Heart left ventricle (tissue), 16 donors: ENCODE data around the gene DTWD2. TPM values are rescaled to one million over a fixed set of nuclear protein-coding genes. Genes with fewer than 3 reads are reported as not detected.
"Not testable (repeated sequence)": the region's sequence is repeated elsewhere in the genome, so short reads cannot be mapped to it uniquely, and the experiment has no call there.

Experiments
- ATAC-seq, 4 donors: fragments of 200-7000 bp; cut with Tn5 transposase; one replicate each; pipeline ENCODE4 v1.9.1; 2020 to 2022; ENCODE audit warnings: moderate library complexity in 4 of 4, mild to moderate bottlenecking in 3 of 4, moderate number of reproducible peaks in 1 of 4
- DNase-seq, 5 donors: peaks; one replicate each; pipeline ENCODE4 v3.0.0-alpha.2; 2020
- H3K27ac ChIP-seq, 12 donors: fragments of 200-600 bp; sonication (generic) in 4 of 12; one replicate each; pipeline versions ENCODE4 v1.5.0 to v1.8.0; 2016 to 2022; ENCODE audit warnings: mild to moderate bottlenecking in 2 of 12
- H3K27me3 ChIP-seq, 9 donors: fragments of 200-600 bp; sonication (generic) in 2 of 9; one replicate each; pipeline versions ENCODE4 v1.5.1 to v1.8.0; 2016 to 2022; ENCODE audit warnings: mild to moderate bottlenecking in 3 of 9
- H3K36me3 ChIP-seq, 9 donors: fragments of 200-600 bp; sonication (generic) in 2 of 9; one replicate each; pipeline versions ENCODE4 v1.5.0 to v1.8.0; 2018 to 2022; ENCODE audit warnings: mild to moderate bottlenecking in 2 of 9
- H3K4me1 ChIP-seq, 12 donors: fragments of 200-600 bp; sonication (generic) in 4 of 12; one replicate each; pipeline versions ENCODE4 v1.5.0 to v1.8.0; 2016 to 2022; ENCODE audit warnings: mild to moderate bottlenecking in 3 of 12
- H3K4me3 ChIP-seq, 12 donors: fragments of 200-600 bp; sonication (generic) in 4 of 12; one replicate each; pipeline versions ENCODE4 v1.5.0 to v1.8.0; 2017 to 2022; ENCODE audit warnings: mild to moderate bottlenecking in 9 of 12, moderate library complexity in 4 of 12
- H3K9me3 ChIP-seq, 12 donors: fragments of 200-600 bp; sonication (generic) in 4 of 12; one replicate each; pipeline versions ENCODE4 v1.5.0 to v1.8.0; 2016 to 2022; ENCODE audit warnings: mild to moderate bottlenecking in 1 of 12
- POLR2A ChIP-seq, 2 donors: fragments of 450-650 bp; IDR thresholded peaks; one replicate each; pipeline ENCODE4 v1.6.1; 2017; ENCODE audit warnings: antibody characterized with exemption in 2 of 2, mild to moderate bottlenecking in 2 of 2, moderate library complexity in 2 of 2
- WGBS, 4 donors: extraction: QIAGEN DNeasy Blood & Tissue Kit in 2 of 4; methylation state at CpG; one replicate each; pipeline versions ENCODE4 v1.1.5 to v1.1.7; 2013 to 2018; 5-methylcytosine and 5-hydroxymethylcytosine counted together
- intact Hi-C, 10 donors: fragments of 100-400 bp; cut with DNase I; formaldehyde crosslinking; loops; one replicate each; pipeline versions ENCODE4 v1.11.1 to v1.14.2; 2022
- polyA plus RNA-seq, 2 donors: library from polyadenylated mRNA; stranded (reverse); fragments of 200-250 nt; gene quantifications; one replicate each; pipeline ENCODE4 v1.2.3, GENCODE V29; 2013
- total RNA-seq, 9 donors: library from RNA; depleted of rRNA in 2 of 9; stranded (reverse); fragments of >200 nt in 2 of 9; fragmentation: NEBNext Ultra II Directional in 3 of 9; extraction: Animal tissue kit (Norgen Biotek cat#: 25700) in 3 of 9; gene quantifications; one replicate each; pipeline versions ENCODE4 v1.1.0 to v1.2.4, GENCODE V29; 2016 to 2023
- TF ChIP-seq, protein P1 (sequence below), 12 donors: fragments of 200-600 bp; sonication (generic) in 4 of 12; IDR thresholded peaks; one replicate each; pipeline versions ENCODE4 v1.5.0 to v1.8.0; 2018 to 2022; ENCODE audit warnings: antibody characterized with exemption in 12 of 12, mild to moderate bottlenecking in 5 of 12
- donor health status: ischemic (EF 13 %, LVEDD 7.1; RV severe dilation, severe dysfunction).
- donor health status: healthy with polysubstance abuse.
- donor health status: DM: no; HTN: yes; CAD: no.
- donor health status: DM: no; HTN: no; CAD: no.
- donor health status: ischemic (EF 25% LVEDD 6.9; RV normal size, moderate dysfunction).
- donor health status: ischemic (EF 25% LVEDD 5.7; RV mildly dilated, moderate dysfunction).
- donor health status: healthy.
- donor health status: DM: yes; HTN: yes; CAD: no.
- donor health status: ischemic (EF 35%, LVEDD 5.7; RV mildly dilated, moderate dysfunction).
- donor health status: nonischemic (EF 11% LVEDD 7.7; RV severe dilation, severe dysfunction).
- donor health status: DM: yes; HTN: yes; CAD: no.
- donor health status: PGD.
- donor health status: ischemic (EF 29% LVEDD 5.4; RV normal size, mild dysfunction).
- donor health status: nonischemic (EF 23%, LVEDD 6.1; RV moderate dilation, normal function).

Gene DTWD2
- total and polyA plus RNA-seq, 11 donors = 3.2 to 16.0 (median 11.7) TPM

DNA sequence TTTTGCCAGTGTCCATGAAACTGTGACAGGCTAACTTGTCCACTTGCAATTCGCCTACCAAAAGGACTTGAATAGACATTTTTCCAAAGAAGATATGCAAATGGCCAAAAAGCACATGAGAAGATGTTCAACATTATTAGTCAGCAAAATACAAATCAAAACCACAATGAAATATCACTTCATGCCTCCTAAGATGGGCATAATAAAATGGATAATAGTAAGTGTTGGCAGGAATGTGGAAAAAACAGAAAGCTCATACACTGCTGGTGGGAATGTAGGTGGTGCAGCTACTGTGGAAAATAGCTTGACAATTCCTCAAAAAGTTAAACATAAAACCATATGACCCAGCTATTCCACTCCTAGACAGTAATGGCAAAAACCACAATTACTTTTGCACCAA lies 7.9 kb downstream of the DTWD2 start:
- peaks cover 0 to 11% (median 0%) of the 10 kb centered on the region in 12 donors for H3K9me3 ChIP-seq
- 94 to 97% (median 96%) methylated on average over 1 of the region's 1 CpG for WGBS, 4 donors
- no peaks in the 10 kb centered on the region for H3K4me1 ChIP-seq
- H3K36me3 ChIP-seq = no peaks in the 10 kb centered on the region
- no peak overlapping the region for H3K27ac ChIP-seq
- no peak overlapping the region for H3K4me3 ChIP-seq
- H3K27me3 ChIP-seq = no peaks in the 10 kb centered on the region
- ATAC-seq = no peak
- intact Hi-C loops = loop anchor here in 1 of 10 donors (10.0 kb wide), 1 partner anchor 354 kb away; no protein-coding TSS in a partner anchor
- no peak for DNase-seq
- TF ChIP-seq, protein P1, sequence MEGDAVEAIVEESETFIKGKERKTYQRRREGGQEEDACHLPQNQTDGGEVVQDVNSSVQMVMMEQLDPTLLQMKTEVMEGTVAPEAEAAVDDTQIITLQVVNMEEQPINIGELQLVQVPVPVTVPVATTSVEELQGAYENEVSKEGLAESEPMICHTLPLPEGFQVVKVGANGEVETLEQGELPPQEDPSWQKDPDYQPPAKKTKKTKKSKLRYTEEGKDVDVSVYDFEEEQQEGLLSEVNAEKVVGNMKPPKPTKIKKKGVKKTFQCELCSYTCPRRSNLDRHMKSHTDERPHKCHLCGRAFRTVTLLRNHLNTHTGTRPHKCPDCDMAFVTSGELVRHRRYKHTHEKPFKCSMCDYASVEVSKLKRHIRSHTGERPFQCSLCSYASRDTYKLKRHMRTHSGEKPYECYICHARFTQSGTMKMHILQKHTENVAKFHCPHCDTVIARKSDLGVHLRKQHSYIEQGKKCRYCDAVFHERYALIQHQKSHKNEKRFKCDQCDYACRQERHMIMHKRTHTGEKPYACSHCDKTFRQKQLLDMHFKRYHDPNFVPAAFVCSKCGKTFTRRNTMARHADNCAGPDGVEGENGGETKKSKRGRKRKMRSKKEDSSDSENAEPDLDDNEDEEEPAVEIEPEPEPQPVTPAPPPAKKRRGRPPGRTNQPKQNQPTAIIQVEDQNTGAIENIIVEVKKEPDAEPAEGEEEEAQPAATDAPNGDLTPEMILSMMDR (IDR thresholded peaks at IDR 0.05) = no peak
- TF ChIP-seq POLR2A (IDR thresholded peaks at IDR 0.05) = no peak

DNA sequence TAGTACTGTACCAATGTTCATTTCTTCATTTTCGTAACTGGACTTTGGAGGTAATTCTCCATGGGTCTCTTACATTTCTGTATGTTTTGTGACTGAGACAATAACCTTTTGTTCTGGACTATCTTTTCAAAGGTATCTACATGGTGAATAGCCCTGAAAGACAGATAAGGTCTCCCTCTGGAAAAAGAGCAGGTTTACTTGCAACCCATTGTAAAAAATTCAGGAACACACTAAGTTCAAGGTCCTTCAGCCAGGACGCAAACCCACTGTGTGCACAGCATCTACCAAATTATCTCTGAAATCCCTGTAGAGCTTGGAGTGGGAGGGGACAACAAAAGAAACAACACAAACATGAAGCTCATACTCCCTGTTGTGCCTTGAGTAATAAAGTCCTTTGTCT lies 8.3 kb downstream of the DTWD2 start:
- Histone ChIP-seq H3K36me3 (no peaks in the 10 kb centered on the region), H3K4me3 (no peak overlapping the region), H3K9me3 (peaks cover 0 to 11% (median 0%) of the 10 kb centered on the region in 12 donors), H3K4me1 (no peaks in the 10 kb centered on the region), H3K27me3 (no peaks in the 10 kb centered on the region), H3K27ac (no peak overlapping the region)
- ATAC-seq (no peak), DNase-seq (no peak)
- intact Hi-C loops = loop anchor here in 1 of 10 donors (10.0 kb wide), 1 partner anchor 355 kb away; no protein-coding TSS in a partner anchor
- TF ChIP-seq POLR2A (IDR thresholded peaks at IDR 0.05) = no peak
- TF ChIP-seq, protein P1 (IDR thresholded peaks at IDR 0.05) = no peak
- 44 to 97% (median 74%) methylated on average over 2 of the region's 2 CpGs for WGBS, 4 donors

DNA sequence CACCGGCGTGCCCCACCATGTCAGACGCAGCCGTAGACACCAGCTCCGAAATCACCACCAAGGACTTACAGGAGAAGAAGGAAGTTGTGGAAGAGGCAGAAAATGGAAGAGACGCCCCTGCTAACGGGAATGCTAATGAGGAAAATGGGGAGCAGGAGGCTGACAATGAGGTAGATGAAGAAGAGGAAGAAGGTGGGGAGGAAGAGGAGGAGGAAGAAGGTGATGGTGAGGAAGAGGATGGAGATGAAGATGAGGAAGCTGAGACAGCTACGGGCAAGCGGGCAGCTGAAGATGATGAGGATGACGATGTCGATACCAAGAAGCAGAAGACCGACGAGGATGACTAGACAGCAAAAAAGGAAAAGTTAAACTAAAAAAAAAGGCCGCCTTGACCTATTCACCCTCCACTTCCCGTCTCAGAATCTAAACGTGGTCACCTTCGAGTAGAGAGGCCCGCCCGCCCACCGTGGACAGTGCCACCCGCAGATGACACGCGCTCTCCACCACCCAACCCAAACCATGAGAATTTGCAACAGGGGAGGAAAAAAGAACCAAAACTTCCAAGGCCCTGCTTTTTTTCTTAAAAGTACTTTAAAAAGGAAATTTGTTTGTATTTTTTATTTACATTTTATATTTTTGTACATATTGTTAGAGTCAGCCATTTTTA lies 14.4 kb downstream of the DTWD2 start:
- not testable (repeated sequence) for DNase-seq
- 92 to 94% (median 94%) methylated on average over 23 of the region's 23 CpGs for WGBS, 4 donors

DNA sequence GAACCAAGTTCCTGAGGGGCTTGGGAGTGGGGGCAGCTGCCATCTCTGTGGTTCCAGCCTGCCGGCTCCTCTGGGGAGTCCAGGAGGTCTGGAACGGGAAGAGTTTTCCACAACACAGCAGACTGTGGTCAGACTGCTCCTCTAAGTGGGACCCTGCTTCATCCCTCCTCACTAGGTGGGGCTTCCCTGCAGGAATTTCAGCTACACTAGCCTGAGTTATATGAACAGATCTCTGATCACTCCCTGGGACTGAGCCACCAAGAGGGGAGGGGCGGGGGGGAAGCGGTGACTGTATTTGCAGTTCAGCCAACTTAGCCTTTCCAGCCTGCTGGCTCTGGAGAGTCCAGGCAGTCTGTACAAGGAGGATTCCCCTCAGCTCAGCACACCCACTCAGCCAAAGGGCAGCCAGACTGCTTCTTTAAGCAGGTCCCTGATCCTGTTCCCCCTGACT lies 19.4 kb downstream of the DTWD2 start:
- TF ChIP-seq, protein P1 (IDR thresholded peaks at IDR 0.05) = no peak
- Histone ChIP-seq H3K36me3 (no peaks in the 10 kb centered on the region), H3K27me3 (no peaks in the 10 kb centered on the region), H3K9me3 (no peaks in the 10 kb centered on the region), H3K27ac (no peak overlapping the region), H3K4me3 (no peak overlapping the region), H3K4me1 (peaks cover 0 to 14% (median 5%) of the 10 kb centered on the region in 12 donors)
- intact Hi-C loops = no loop called here
- DNase-seq (peak in 3 of 5 donors; percentile 27 to 48 (median 31)), ATAC-seq (peak; percentile 51 to 89 (median 80))
- 17 to 56% (median 54%) methylated on average over 1 to 4 of the region's 4 CpGs for WGBS, 4 donors

More for the DNA sequence above, 14.4 kb downstream of the DTWD2 start:
- H3K4me3 ChIP-seq, H3K27ac ChIP-seq, intact Hi-C loops, ATAC-seq, H3K27me3 ChIP-seq, H3K4me1 ChIP-seq, H3K36me3 ChIP-seq: not testable (repeated sequence)
- peaks cover 0 to 11% (median 0%) of the 10 kb centered on the region in 12 donors for H3K9me3 ChIP-seq
